Activated naive CD4-positive, alpha-beta T cell (primary cell): Measurements from ENCODE around the gene STK36.

ENCODE experiments used
- DNase-seq, 4 experiments: peaks; one replicate each; lab custom pipeline; 2025; lab: John Stamatoyannopoulos, UW

The STK36 gene, protein sequence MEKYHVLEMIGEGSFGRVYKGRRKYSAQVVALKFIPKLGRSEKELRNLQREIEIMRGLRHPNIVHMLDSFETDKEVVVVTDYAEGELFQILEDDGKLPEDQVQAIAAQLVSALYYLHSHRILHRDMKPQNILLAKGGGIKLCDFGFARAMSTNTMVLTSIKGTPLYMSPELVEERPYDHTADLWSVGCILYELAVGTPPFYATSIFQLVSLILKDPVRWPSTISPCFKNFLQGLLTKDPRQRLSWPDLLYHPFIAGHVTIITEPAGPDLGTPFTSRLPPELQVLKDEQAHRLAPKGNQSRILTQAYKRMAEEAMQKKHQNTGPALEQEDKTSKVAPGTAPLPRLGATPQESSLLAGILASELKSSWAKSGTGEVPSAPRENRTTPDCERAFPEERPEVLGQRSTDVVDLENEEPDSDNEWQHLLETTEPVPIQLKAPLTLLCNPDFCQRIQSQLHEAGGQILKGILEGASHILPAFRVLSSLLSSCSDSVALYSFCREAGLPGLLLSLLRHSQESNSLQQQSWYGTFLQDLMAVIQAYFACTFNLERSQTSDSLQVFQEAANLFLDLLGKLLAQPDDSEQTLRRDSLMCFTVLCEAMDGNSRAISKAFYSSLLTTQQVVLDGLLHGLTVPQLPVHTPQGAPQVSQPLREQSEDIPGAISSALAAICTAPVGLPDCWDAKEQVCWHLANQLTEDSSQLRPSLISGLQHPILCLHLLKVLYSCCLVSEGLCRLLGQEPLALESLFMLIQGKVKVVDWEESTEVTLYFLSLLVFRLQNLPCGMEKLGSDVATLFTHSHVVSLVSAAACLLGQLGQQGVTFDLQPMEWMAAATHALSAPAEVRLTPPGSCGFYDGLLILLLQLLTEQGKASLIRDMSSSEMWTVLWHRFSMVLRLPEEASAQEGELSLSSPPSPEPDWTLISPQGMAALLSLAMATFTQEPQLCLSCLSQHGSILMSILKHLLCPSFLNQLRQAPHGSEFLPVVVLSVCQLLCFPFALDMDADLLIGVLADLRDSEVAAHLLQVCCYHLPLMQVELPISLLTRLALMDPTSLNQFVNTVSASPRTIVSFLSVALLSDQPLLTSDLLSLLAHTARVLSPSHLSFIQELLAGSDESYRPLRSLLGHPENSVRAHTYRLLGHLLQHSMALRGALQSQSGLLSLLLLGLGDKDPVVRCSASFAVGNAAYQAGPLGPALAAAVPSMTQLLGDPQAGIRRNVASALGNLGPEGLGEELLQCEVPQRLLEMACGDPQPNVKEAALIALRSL (N-terminal part only)

DNA sequence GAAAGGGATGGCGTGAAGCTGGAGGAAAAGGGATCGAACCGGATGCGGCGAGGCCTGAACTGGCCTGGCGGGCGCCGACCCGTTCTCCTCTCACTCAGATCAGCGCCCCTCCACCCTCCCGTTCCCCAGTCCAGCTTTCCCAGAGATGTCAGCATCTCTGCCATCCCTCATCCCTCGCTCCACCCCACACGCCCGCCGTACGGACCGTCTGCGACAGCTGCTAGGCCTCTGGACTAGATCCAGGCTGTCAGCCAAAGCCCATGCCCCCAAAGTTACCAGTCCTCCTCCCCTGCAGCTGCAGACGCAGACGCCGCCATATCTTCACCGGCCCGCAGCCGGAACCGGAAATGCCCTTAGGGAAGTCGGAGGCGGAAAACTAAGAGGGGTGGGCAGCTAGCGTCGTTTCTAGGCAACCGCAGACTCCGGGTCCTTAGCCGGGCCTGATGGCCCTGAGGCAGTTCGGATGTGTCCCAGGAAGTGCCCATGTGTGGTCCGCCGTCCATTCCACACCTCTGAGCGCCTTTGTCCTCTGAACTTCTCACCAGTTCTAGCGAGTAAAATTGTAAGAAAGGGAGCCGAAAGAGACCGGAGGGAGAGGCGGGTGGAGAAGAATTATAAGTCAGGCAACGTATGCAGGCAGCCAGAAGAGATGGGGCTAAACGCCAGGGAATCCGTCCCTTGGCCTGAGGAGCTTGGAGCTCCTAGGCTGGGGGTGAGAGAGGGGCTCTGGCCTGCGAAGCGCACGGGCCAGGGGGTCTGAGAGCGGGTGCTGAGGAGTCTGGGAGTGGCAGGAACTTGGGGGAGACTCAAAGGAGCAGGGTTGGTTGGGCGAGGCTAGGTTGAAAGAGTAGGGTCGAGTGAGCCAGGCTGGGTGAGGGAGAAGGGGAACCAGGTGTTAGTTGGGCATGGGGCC is at the start of gene STK36, which contains the start of gene RNF25:
STK36 (plus strand) TSS at position 433 of the 913 bp plus-strand sequence. CDS start 744 bp downstream, outside the sequence.
RNF25 (minus strand) TSS at position 349 of the 913 bp plus-strand sequence; CDS start at position 317, 32 bp downstream.
- DNase-seq, result peak; percentile 55 to 75 (median 63)

DNA sequence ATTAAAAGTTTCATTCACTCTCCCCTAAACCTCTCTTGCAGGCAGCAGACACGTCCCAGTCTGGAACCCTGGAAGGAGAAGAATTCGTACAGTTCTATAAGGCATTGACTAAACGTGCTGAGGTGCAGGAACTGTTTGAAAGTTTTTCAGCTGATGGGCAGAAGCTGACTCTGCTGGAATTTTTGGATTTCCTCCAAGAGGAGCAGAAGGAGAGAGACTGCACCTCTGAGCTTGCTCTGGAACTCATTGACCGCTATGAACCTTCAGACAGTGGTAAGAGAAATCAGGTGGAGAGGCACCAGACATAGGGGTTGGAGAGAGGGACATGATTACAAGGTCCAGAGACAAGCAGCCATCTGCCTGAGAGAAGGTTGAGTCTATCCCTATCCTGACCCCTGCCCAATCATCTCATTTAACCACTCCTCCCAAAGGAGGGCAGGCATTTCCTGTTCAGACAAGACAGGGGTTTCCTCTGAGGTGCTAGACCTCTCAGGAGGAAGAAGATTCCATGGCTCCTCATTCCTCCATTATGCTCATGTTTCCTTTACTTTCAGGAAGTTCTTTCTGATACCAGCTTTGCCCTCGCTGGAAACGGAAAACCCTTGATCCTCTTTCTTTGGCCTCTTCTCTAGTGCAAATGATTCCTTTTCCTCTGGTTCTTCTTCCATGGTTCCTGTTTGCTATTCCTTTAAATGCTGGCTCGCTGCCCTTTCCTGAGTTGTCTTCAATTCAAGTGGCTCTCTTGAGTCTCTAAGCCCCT is 49.1 kb upstream of the STK36 start:
- DNase-seq, result no peak

DNA sequence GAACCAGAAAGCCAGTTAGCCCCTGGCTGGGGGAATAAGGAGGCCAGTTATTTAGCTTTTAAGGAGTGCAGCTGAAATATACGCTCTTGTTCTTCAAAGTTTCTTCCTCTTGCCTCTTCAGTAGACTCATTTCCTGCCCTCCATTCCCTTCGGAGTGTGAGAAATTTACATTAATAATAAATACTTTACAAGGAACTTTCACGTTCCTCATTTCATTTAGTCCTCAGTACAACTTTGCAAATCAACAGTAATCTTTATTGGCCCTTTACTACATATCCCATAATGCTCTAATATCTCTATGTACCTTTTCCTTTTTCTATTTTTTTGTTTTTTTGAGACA is 48.5 kb upstream of the STK36 start:
- no peak for DNase-seq

DNA sequence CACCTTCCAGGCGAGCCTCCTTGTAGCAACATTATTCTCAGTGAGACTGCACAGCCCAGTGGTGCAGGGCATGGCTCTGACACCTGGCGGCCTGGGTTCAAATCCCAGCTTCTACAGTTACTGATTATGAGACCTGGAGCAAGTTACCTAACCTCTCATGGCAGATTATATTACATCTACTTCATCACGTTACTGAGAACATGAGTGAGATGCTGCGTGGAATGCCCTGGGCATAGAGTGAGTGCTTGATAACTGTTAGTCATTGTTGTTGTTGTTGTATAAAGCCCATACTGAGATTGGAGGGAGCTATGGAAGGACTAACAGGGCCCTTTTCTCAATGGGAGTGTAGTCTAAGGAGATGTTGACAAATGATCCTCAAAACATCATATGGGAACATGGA is 45.5 kb upstream of the STK36 start:
- no peak for DNase-seq

DNA sequence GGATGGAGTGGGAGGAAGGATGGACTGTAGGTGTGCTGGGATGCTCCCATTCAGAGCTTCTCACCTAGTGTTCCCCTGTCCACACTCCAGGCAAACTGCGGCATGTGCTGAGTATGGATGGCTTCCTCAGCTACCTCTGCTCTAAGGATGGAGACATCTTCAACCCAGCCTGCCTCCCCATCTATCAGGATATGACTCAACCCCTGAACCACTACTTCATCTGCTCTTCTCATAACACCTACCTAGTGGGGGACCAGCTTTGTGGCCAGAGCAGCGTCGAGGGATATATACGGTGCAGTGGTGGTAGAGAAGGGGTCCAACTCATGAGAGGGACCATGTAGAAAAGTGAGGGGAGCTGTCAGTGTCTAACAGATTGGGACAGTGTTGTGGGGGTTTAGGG is 43.9 kb upstream of the STK36 start:
- DNase-seq, result no peak

DNA sequence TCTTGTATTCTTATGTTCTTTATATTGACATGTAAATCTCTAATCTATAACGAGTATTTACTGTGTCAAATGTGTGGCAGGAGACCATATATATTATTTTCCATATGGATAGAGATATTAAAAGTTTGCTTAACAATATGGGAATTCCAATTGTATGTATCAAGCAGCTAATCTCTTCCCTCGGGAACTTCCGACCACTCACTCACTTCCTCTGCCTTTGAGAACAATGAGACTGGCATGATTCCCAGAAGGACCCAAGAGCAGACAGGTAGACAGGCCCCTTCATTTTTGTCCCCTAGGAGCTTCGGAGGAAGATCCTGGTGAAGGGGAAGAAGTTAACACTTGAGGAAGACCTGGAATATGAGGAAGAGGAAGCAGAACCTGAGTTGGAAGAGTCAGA is 40.0 kb upstream of the STK36 start:
- no peak for DNase-seq

DNA sequence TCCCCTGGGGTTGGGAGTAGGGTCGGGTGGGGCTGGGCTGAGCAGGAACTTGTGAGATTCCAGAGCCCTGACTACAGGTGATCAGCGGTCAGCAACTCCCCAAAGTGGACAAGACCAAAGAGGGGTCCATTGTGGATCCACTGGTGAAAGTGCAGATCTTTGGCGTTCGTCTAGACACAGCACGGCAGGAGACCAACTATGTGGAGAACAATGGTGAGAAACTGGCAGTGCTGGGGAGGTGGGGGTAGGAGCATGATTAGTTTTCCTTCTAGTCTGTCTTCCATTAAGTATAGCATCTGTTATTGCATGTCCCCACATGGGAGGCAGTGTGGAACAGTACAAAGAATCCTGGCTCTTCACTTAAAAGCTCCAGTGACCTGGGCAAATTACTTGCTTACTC is 36.2 kb upstream of the STK36 start:
- no peak for DNase-seq

DNA sequence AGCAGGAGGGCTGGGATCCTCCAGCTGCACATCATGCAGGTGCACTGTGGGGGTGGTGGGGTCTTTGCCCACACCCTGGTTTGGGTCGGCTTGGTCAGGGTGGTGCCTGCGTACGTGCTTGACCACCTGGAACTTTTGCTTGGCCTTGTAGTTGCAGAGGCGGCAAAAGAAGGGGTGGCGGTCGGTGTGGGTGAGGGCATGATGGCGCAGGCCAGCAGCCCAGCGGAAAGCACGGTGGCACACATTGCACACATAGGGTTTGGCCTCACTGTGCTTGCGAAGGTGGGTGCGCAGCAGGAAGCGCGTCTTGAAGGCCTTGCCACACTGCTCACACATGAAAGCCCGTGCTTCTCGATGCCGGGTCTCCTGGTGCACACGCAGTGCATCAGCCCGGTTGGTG is 33.5 kb upstream of the STK36 start:
- no peak for DNase-seq

DNA sequence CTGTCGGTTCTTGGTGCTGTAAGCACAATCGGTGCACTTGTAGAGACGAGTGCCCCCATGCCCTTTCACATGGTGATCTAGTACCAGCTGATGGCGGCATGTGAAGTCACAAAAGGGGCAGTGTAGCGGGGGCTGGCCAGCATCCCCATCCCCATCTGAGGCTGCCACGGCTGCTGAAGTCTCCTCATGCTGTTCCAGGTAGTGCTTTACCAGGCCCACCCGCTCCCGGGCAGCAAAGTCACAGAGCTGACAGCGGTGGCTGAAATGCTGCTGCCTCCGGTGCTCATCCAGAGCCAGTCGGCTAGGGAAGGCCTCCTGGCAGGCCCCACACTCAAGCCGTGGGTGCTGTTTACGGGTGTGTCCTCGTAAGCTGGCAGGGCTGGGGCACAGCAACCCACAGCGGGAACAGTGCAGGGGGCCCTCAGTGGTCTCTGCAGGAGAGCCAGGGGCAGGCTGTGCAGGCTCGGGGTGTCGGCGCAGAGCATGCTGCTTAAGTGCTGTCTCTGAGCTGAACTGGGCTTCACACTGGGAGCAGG is 29.7 kb upstream of the STK36 start:
- DNase-seq, result no peak

DNA sequence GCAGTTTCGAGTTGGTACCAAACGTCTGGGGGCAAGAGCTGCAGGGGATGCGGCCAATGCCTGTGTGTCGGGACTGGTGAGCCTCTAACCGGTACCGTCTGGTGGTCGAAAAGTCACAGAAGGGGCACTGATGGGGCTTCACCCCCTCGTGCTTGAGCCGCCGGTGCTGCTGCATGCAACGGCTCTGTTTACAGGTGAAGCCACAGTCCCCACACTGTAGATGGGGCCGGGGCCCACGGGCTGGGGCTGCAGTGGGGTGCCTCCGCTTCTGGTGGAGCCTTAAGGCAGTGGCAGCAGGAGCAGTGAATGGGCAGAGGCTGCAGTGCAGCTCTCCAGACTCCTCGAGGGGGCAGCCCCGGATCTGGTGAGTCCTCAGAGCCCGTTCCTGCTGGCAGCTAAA is 29.1 kb upstream of the STK36 start:
- no peak for DNase-seq

DNA sequence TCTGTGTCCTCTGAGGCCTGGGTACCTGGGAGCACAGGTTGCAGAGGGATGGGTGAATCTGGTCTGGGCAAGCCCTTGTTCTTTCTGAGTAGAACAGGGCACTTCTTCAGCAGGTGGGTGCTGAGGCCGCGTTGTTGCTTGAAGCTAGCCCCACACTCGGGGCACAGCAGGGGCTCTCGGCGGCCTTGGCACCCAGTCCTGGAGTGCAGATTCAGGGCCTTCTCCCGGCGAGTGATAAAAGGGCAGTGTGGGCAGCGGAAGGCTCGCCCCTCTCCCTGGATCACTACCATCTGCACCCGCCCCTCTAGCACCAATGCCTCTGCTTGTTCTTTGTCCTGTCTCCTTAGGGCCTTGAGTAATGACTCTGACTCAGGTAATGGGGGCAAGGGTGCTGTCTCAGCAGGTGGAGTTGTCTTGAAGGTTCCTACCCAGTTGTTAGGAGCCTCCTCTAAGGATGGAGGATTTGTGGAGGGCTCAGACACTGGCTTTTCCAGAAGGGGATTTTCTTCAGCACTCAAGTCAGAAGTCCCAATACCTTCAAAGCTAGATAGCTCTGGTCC is 28.1 kb upstream of the STK36 start:
- DNase-seq, result no peak

DNA sequence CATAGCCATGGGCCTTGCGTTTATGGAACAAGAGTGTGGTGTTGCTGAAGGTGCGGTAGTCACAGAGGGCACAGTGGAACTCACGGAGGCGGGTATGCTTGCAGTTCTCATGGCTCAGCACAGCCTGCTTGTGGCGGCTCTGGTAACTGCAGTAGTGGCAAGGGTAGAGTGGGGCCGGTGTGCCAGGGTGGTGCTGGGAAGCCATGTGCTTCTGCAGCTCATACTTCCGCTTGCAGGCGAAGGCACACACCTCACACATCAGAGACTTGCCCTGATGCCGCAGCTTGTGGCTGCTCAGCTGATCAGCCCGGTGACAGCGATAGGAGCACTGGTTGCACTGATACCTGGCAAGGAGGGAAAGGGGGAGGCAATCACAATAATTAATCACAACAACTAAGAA is 27.2 kb upstream of the STK36 start:
- no peak for DNase-seq

DNA sequence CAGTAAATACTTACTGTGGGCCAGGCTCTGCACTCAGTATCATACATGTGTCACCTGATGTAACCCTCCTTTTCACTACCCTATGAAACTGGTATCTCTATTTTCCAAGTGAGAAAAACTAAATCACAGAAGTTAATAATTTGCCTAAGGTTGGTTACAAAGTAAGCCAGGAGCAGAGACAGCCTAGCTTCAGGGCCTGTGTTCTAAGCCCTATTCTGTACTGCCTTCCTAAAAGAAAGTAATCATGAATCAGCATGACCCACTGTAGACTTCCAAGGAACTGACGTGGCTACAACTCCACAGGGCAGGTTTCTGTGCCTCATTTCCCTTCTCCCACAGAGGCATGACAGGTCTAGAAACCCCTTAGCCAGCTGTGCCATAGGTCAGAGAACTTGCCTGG is 26.8 kb upstream of the STK36 start:
- DNase-seq, result no peak

DNA sequence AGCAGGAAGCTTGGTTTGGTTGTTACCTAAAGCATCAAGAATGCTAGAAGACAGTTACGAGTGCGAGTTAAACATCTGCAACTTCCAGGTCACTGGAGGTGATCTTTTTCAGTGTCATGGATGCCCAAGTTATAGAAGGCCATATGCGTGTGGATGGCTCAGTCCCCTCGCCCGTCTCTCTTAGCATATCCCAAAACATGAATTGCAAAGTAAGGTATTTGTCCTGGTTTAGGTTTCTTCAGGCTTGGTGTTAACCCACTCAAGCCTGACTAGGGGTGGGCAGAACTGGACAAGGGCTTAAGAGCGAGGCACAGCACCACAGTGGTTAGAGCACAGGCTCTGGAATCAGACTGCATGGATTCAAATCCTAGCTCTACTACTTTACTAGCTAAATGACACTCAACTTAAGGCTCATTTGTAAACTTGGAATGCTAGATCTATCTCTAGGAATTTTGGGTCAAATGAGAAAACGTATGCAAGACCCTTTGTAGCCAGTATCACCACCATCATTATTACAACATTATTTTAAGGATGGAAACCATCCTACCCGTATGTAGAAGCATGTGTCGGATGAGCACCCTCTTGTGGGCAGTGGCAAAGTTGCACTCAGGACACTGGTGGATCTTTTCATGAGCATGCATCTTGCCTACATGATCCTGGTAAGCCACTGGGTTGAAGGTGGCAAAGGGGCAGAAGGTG is 23.6 kb upstream of the STK36 start:
- peak in 2 of 4 experiments; percentile 6 to 20 for DNase-seq

DNA sequence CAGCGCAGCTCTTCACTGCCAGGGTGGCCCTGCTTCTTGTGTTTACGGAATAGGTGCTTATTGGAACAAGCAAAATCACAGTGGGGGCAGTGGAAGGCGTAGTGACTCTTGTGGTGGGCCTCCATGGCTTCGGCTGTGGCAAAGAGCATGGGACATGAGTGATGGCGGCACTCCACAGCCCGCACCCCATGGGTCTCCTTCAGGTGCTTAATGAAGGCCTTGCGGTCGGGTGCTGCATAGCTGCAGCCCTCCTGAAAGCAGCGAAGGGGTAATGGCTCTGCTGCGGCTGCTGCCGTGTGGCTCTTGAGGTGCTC is 23.1 kb upstream of the STK36 start:
- no peak for DNase-seq

DNA sequence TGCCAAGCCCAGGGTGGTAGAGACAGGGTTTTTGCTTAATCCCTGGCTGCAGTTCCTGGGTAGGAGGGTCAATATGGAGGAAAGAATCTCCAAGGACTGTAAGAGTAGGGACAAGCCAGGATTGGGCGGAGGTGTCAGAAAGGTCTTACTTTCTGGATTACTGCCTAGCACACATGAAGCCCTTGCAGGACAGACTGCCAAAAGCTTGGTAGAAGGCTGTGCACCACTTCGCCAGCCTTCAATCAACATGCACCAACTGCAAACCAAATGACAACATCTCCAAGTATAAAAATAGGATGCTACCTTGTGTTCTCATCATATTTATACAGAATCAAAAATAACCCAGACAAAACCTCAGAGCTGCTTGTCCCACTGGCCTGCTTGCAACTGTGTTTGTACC is 16.1 kb upstream of the STK36 start:
- DNase-seq, result no peak

DNA sequence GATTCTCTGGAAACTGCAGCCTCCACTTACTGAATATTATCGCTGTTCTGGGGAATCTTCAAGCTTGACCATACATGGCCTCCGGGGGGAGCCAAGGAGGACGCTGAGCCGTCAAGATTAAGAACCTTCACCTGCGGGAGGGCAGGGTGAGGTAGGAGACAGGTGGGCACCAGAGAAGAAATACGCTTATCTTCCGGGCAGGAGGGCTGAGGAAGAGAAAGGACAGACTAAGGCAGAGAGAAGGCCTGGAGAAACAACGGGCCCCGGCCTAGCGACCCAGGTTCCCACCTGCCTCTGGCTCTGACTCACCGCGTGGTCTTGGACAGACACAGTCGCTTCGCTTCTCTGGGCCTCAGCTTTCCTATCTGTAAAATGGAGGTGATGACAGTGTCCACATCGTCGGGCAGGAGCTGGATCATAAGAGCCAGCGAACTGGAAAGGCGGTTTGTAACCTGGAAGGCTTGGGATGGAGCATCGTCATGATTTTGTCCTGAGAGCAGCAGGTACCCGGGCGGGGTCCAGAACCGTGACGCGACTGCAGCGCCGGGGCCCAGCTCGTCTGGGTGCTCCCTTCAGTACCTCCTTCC is 13.1 kb upstream of the STK36 start:
- no peak for DNase-seq

DNA sequence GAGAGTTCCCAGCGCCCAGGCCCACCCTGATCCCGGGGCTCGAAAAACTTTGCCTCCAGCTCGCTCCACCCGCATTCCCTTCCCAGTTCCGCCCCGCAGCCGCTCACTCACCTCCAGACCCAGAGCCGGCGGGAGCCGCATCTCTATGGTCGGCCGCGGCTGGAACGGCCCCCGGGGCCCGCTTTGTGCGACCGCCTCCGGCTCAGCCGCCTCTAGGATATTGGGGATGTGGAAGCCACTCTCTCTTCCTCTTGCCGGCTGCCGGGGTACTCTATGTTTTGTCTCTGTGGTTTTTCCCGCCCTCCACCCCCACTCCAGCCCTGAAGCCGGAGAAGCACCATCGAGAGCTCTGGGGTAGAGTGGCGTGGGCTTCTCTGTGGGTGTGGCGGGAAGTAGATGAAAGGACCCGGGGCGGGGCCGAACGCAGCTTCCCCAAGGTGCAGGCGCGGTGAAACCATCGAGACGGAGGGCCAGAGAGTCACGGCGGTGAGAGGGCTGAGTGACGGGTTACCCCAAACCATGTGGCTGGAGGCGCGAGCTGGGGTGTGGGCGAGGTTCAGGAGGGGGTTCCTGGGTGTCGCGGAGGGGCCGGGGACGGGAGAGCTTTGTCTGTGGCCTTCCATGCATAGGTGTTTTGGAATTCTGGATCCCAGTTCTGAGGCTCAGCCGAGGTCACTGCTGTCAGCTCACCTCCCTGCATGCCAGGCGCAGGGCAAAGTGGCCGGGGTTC is 12.5 kb upstream of the STK36 start, which contains the start of the genes BCS1L and ZNF142:
BCS1L (plus strand) TSS at position 426 of the 730 bp plus-strand sequence. CDS start 1,305 bp downstream, outside the sequence.
ZNF142 (minus strand) TSS at position 366 of the 730 bp plus-strand sequence. CDS start 3,194 bp downstream, outside the sequence.
- DNase-seq, result peak; percentile 81 to 91 (median 83)
